Activated naive CD8-positive, alpha-beta T cell treated with anti-CD3 and anti-CD28 coated beads for 36 hours (primary cell): ENCODE data around the gene GIMAP7. TPM values are rescaled to one million over a fixed set of nuclear protein-coding genes. Genes with fewer than 3 reads are reported as not detected.
"Not testable (repeated sequence)": the region's sequence is repeated elsewhere in the genome, so short reads cannot be mapped to it uniquely, and the experiment has no call there.

Source experiments
- DNase-seq: peaks from one replicate; pipeline ENCODE4 v3.0.0; 2021
- H3K27ac Mint-ChIP-seq: one replicate; pipeline ENCODE4 v1.8.0; 2022; ENCODE audit warnings: mild to moderate bottlenecking, moderate library complexity, mixed read lengths
- H3K27me3 Mint-ChIP-seq: one replicate; pipeline ENCODE4 v1.8.0; 2022; ENCODE audit warnings: mild to moderate bottlenecking, mixed read lengths
- H3K36me3 Mint-ChIP-seq: one replicate; pipeline ENCODE4 v1.8.0; 2021; ENCODE audit warnings: mild to moderate bottlenecking, mixed read lengths
- H3K4me1 Mint-ChIP-seq: one replicate; pipeline ENCODE4 v1.8.0; 2021; ENCODE audit warnings: mixed read lengths
- H3K4me3 Mint-ChIP-seq: one replicate; pipeline ENCODE4 v1.8.0; 2022; ENCODE audit warnings: mild to moderate bottlenecking, moderate library complexity, mixed read lengths
- H3K9me3 Mint-ChIP-seq: one replicate; pipeline ENCODE4 v1.8.0; 2022; ENCODE audit warnings: mixed read lengths
- total RNA-seq, 2 experiments: library from RNA; stranded (reverse); gene quantifications; one replicate each; pipeline ENCODE4 v1.2.3, GENCODE V29; 2021

The GIMAP7 gene
- total RNA-seq, 2 experiments from 2014 or later = 36.1 to 37.9 TPM

GRCh38 chr7:150489782-150490181 lies 24.9 kb upstream of the GIMAP7 start:
- H3K9me3 Mint-ChIP-seq = peaks cover 13% of the 10 kb centered on the region

DNA sequence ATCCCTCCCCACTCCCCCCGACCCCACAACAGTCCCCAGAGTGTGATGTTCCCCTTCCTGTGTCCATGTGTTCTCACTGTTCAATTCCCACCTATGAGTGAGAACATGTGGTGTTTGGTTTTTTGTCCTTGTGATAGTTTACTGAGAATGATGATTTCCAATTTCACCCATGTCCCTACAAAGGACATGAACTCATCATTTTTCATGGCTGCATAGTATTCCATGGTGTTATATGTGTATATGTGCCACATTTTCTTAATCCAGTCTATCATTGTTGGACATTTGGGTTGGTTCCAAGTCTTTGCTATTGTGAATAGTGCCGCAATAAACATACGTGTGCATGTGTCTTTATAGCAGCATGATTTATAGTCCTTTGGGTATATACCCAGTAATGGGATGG lies 21.2 kb upstream of the GIMAP7 start:
- DNase-seq, H3K27me3 Mint-ChIP-seq, H3K4me3 Mint-ChIP-seq, H3K27ac Mint-ChIP-seq: not testable (repeated sequence)
- Mint-ChIP-seq H3K9me3 (peaks cover 23% of the 10 kb centered on the region), H3K4me1 (peaks cover 22% of the 10 kb centered on the region), H3K36me3 (peaks cover 25% of the 10 kb centered on the region)

More at GRCh38 chr7:150489782-150490181, 24.9 kb upstream of the GIMAP7 start:
- DNase-seq = no peak
- no peaks in the 10 kb centered on the region for H3K27me3 Mint-ChIP-seq
- H3K36me3 Mint-ChIP-seq = peaks cover 17% of the 10 kb centered on the region
- no peak overlapping the region for H3K4me3 Mint-ChIP-seq
- H3K27ac Mint-ChIP-seq = no peak overlapping the region
- H3K4me1 Mint-ChIP-seq = peaks cover 34% of the 10 kb centered on the region

- no peak for DNase-seq
- peak overlapping the region; percentile 23 for H3K4me3 Mint-ChIP-seq
- peaks cover 38% of the 10 kb centered on the region for H3K9me3 Mint-ChIP-seq
- no peaks in the 10 kb centered on the region for H3K27me3 Mint-ChIP-seq
- H3K36me3 Mint-ChIP-seq = peaks cover 41% of the 10 kb centered on the region
- peak overlapping the region; percentile 86 for H3K27ac Mint-ChIP-seq
- peaks cover 59% of the 10 kb centered on the region for H3K4me1 Mint-ChIP-seq
Observed at GRCh38 chr7:150502519-150502918, 12.2 kb upstream of the GIMAP7 start.

- peaks cover 61% of the 10 kb centered on the region for H3K4me1 Mint-ChIP-seq
Observed at GRCh38 chr7:150503155-150503554, 11.5 kb upstream of the GIMAP7 start.

DNA sequence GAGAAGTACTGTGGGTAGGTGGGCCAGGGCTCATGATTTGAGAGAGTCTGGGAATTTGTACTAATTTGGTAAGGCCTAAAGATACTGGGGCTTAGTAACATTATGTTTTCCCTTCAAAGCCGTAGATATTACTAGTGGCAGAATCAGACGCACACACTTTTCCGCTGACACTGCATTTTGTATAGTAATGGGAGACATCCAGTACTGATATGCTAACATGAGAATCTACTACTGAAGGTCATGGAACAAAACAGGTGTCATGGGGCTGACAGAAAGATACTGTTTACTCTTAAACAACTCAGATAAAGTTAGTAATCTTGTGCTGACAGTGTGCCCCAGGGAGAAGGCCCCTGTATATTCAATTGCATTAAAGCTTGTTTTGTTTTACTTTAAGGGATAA lies 11.1 kb upstream of the GIMAP7 start:
- no peaks in the 10 kb centered on the region for H3K27me3 Mint-ChIP-seq
- H3K27ac Mint-ChIP-seq = peak overlapping the region; percentile 86
- DNase-seq = no peak
- H3K9me3 Mint-ChIP-seq = peaks cover 28% of the 10 kb centered on the region
- no peak overlapping the region for H3K4me3 Mint-ChIP-seq
- H3K36me3 Mint-ChIP-seq = peaks cover 36% of the 10 kb centered on the region
- peaks cover 65% of the 10 kb centered on the region for H3K4me1 Mint-ChIP-seq

More at GRCh38 chr7:150503155-150503554, 11.5 kb upstream of the GIMAP7 start:
- no peaks in the 10 kb centered on the region for H3K27me3 Mint-ChIP-seq
- H3K36me3 Mint-ChIP-seq = peaks cover 39% of the 10 kb centered on the region
- DNase-seq = no peak
- no peak overlapping the region for H3K4me3 Mint-ChIP-seq
- H3K9me3 Mint-ChIP-seq = peaks cover 31% of the 10 kb centered on the region
- H3K27ac Mint-ChIP-seq = peak overlapping the region; percentile 86

- Mint-ChIP-seq H3K36me3 (peaks cover 19% of the 10 kb centered on the region), H3K9me3 (peaks cover 12% of the 10 kb centered on the region), H3K27me3 (no peaks in the 10 kb centered on the region), H3K4me1 (peaks cover 85% of the 10 kb centered on the region), H3K27ac (peak overlapping the region; percentile 87), H3K4me3 (peak overlapping the region; percentile 65)
- DNase-seq = no peak
Observed at GRCh38 chr7:150507947-150508602, 6.6 kb upstream of the GIMAP7 start.

DNA sequence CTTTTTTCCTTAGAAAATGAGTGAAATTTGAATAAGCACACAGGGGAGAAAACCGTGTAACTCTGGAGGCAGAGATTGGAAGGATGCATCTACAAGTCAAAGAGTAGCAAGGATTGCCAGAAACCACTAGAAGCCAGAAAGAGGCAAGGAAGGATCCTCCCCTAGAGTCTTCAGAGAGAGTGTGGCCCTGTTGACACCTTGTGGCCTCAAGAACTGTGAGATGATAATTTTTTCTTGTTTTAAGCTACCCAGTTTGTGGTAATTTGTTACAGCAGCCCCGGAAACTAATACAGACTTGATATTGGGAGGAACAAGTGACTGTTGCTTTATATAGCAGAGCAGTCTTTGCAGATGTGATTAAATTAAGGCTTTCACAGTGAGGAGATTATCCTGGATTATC lies 3.6 kb upstream of the GIMAP7 start:
- Mint-ChIP-seq H3K27ac (peak overlapping the region; percentile 69), H3K36me3 (peaks cover 19% of the 10 kb centered on the region), H3K9me3 (peaks cover 12% of the 10 kb centered on the region), H3K4me1 (peaks cover 69% of the 10 kb centered on the region), H3K4me3 (no peak overlapping the region), H3K27me3 (no peaks in the 10 kb centered on the region)
- no peak for DNase-seq

GRCh38 chr7:150513758-150514157 lies 914 bp upstream of the GIMAP7 start:
- Mint-ChIP-seq H3K9me3 (peaks cover 10% of the 10 kb centered on the region), H3K27ac (peak overlapping the region; percentile 93), H3K27me3 (no peaks in the 10 kb centered on the region), H3K4me1 (peaks cover 54% of the 10 kb centered on the region), H3K4me3 (peak overlapping the region; percentile 89), H3K36me3 (peaks cover 19% of the 10 kb centered on the region)
- DNase-seq = no peak

GRCh38 chr7:150515248-150516147 lies 826 bp downstream of the GIMAP7 start:
- no peaks in the 10 kb centered on the region for H3K27me3 Mint-ChIP-seq
- no peak for DNase-seq
- H3K27ac Mint-ChIP-seq = peak overlapping the region; percentile 93
- peaks cover 50% of the 10 kb centered on the region for H3K4me1 Mint-ChIP-seq
- peaks cover 22% of the 10 kb centered on the region for H3K36me3 Mint-ChIP-seq
- peaks cover 9% of the 10 kb centered on the region for H3K9me3 Mint-ChIP-seq
- peak overlapping the region; percentile 89 for H3K4me3 Mint-ChIP-seq

DNA sequence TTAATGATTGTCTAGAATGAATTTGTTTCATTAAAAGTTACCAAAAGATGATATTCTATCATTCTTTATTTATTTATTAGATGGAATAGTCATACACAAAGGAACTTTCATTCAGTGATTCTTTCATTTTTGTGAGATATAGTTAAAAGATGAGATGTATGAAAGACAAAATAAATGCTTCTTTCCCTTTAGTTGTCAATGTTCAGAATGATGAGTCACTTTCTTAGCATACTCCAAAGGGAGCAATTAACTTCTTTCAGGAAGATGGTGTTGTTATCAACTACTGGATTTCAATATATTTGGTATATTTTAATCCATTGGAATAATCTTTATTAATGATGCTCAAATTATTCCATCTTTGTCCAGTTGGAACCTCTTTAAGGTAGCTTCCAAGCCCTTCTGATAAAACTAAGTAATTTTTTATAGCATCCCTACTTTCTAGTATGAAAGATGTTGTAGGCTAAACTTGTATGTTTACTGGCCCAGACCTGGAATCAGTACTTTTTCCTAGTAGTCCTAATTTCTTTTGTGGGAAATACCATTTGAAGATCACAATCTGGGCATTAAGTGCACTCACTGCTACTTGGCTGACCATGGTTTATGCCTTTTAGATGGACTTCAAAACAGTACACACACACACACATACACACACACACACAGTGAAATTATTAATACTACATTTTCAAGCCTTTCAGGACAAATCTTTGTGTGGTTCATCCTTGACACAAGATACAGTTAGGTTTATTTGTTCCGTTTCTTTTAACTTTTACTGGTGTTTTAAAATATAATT lies 2.5 kb downstream of the GIMAP7 start:
- Mint-ChIP-seq H3K4me3 (peak overlapping the region; percentile 89), H3K27me3 (no peaks in the 10 kb centered on the region), H3K9me3 (peaks cover 3% of the 10 kb centered on the region), H3K27ac (peak overlapping the region; percentile 93), H3K4me1 (peaks cover 44% of the 10 kb centered on the region), H3K36me3 (peaks cover 24% of the 10 kb centered on the region)
- DNase-seq = no peak

GRCh38 chr7:150519310-150519709 lies 4.6 kb downstream of the GIMAP7 start:
- Mint-ChIP-seq H3K36me3 (peaks cover 39% of the 10 kb centered on the region), H3K27me3 (no peaks in the 10 kb centered on the region), H3K27ac (peak overlapping the region; percentile 98), H3K9me3 (peaks cover 5% of the 10 kb centered on the region), H3K4me1 (peaks cover 44% of the 10 kb centered on the region), H3K4me3 (peak overlapping the region; percentile 84)
- no peak for DNase-seq

DNA sequence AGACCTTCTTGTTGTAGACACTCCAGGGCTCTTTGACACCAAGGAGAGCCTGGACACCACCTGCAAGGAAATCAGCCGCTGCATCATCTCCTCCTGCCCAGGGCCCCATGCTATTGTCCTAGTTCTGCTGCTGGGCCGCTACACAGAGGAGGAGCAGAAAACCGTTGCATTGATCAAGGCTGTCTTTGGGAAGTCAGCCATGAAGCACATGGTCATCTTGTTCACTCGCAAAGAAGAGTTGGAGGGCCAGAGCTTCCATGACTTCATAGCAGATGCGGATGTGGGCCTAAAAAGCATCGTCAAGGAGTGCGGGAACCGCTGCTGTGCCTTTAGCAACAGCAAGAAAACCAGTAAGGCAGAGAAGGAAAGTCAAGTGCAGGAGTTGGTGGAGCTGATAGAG lies 5.5 kb downstream of the GIMAP7 start:
- Mint-ChIP-seq H3K4me3 (peak overlapping the region; percentile 84), H3K9me3 (peaks cover 9% of the 10 kb centered on the region), H3K27ac (peak overlapping the region; percentile 98), H3K27me3 (no peaks in the 10 kb centered on the region), H3K36me3 (peaks cover 47% of the 10 kb centered on the region), H3K4me1 (peaks cover 50% of the 10 kb centered on the region)
- peak; percentile 43 for DNase-seq

GRCh38 chr7:150522931-150523330 lies 8.3 kb downstream of the GIMAP7 start:
- Mint-ChIP-seq H3K36me3 (peaks cover 69% of the 10 kb centered on the region), H3K9me3 (peaks cover 30% of the 10 kb centered on the region), H3K4me3 (peak overlapping the region; percentile 82), H3K27ac (peak overlapping the region; percentile 79), H3K4me1 (peaks cover 67% of the 10 kb centered on the region)
- H3K27me3 Mint-ChIP-seq, DNase-seq: not testable (repeated sequence)

DNA sequence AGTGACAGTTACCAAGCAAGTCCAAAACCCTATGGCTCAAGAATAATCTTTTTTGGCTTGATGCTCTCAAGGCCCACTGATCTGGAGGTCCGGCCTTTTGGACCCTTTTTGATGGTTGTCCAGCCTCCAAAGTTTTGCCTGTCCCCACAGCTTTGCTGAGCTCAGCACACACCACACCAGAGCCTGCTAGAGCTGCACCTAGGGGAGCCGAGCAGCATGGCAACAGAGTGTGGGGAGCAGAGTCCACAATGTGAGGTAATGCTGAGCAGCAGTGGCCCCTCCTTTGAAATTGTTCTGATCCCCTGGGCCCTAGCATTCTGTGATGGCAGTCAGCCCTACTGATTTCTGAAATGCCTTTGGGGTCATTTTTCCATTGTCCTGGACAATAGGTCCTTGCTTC lies 9.3 kb downstream of the GIMAP7 start:
- no peaks in the 10 kb centered on the region for H3K27me3 Mint-ChIP-seq
- DNase-seq = no peak
- H3K9me3 Mint-ChIP-seq = peaks cover 40% of the 10 kb centered on the region
- peak overlapping the region; percentile 79 for H3K27ac Mint-ChIP-seq
- H3K36me3 Mint-ChIP-seq = peaks cover 74% of the 10 kb centered on the region
- H3K4me1 Mint-ChIP-seq = peaks cover 63% of the 10 kb centered on the region
- H3K4me3 Mint-ChIP-seq = no peak overlapping the region

DNA sequence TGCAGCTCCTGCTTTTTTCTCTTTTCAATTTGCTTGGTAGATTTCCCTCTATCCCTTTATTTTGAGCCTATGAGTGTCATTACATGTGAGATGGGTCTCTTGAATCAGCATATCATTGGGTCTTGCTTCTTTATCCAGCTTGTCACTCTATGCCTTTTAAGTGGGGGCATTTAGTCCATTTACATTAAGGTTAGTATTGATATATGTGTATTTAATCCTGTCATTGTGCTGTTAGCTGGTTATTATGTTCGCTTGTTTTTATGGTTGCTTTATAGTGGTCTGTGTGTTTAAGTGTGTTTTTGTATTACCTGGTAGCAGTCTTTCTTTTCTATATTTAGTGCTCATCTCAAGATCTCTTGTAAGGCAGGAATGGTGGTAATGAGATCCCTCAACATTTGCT lies 17.0 kb downstream of the GIMAP7 start:
- H3K4me1 Mint-ChIP-seq = peaks cover 18% of the 10 kb centered on the region
- H3K9me3 Mint-ChIP-seq = peaks cover 62% of the 10 kb centered on the region
- no peak for DNase-seq
- H3K27me3 Mint-ChIP-seq = no peaks in the 10 kb centered on the region
- no peak overlapping the region for H3K4me3 Mint-ChIP-seq
- no peak overlapping the region for H3K27ac Mint-ChIP-seq
- peaks cover 61% of the 10 kb centered on the region for H3K36me3 Mint-ChIP-seq
